Neural cell (in vitro differentiated cells): ENCODE measurements around the gene MZF1. TPM values are rescaled to one million over a fixed set of nuclear protein-coding genes. Genes with fewer than 3 reads are reported as not detected.
A peak's percentile ranks its signal among the peaks of the same experiment; 100 is the strongest.

ENCODE experiments used
- H2AFZ ChIP-seq: fragments of 200-600, 300-800 bp; sonication (generic), shearing (Covaris generic); 2 replicates; pipeline ENCODE4 v1.6.0; 2014; ENCODE audit warnings: low read depth, mild to moderate bottlenecking, antibody characterized with exemption, low read length, moderate library complexity
- H3F3A ChIP-seq: fragments of 200-600 bp; shearing (Covaris generic); 2 replicates; pipeline ENCODE4 v1.6.1; 2016; ENCODE audit warnings: mild to moderate bottlenecking, moderate library complexity, mixed read lengths, antibody characterized with exemption, low read length; ENCODE audit not compliant: insufficient read depth, poor library complexity, severe bottlenecking
- H3K27ac ChIP-seq: fragments of 200-600, 300-800 bp; sonication (generic), shearing (Covaris generic); 2 replicates; pipeline ENCODE4 v1.5.1; 2014; ENCODE audit warnings: mild to moderate bottlenecking, low read length, moderate library complexity
- H3K27me3 ChIP-seq: fragments of 300-800, 200-600 bp; sonication (generic), shearing (Covaris generic); 2 replicates; pipeline ENCODE4 v1.6.0; 2014; ENCODE audit warnings: mild to moderate bottlenecking, low read depth, low read length, moderate library complexity; ENCODE audit not compliant: insufficient read depth
- H3K36me3 ChIP-seq: fragments of 300-800, 200-600 bp; sonication (generic), shearing (Covaris generic); 2 replicates; pipeline ENCODE4 v1.5.1; 2014; ENCODE audit warnings: mild to moderate bottlenecking, antibody characterized with exemption, low read length, moderate library complexity; ENCODE audit not compliant: insufficient read depth
- H3K4me2 ChIP-seq: fragments of 300-800, 200-600 bp; sonication (generic), shearing (Covaris generic); 2 replicates; pipeline ENCODE4 v1.6.0; 2014; ENCODE audit warnings: mild to moderate bottlenecking, low read length
- H3K4me3 ChIP-seq: fragments of 300-800, 200-600 bp; sonication (generic), shearing (Covaris generic); 2 replicates; pipeline ENCODE4 v1.5.1; 2014; ENCODE audit warnings: mild to moderate bottlenecking, low read length, moderate library complexity
- H3K79me2 ChIP-seq: fragments of 200-600 bp; shearing (Covaris generic); replicated peaks from 2 replicates; pipeline ENCODE4 v1.6.0; 2014; ENCODE audit warnings: mild to moderate bottlenecking, low read length, moderate library complexity; ENCODE audit not compliant: insufficient read depth
- H3K9ac ChIP-seq: fragments of 300-800, 200-600 bp; sonication (generic), shearing (Covaris generic); 2 replicates; pipeline ENCODE4 v1.6.1; 2016; ENCODE audit warnings: mild to moderate bottlenecking, low read length, mixed read lengths
- H3K9me2 ChIP-seq: fragments of 200-600 bp; shearing (Covaris generic); 2 replicates; pipeline ENCODE4 v1.6.1; 2016; ENCODE audit warnings: mild to moderate bottlenecking, low read length, mixed read lengths; ENCODE audit not compliant: insufficient read depth
- H3K9me3 ChIP-seq: fragments of 200-600, 300-800 bp; sonication (generic), shearing (Covaris generic); 2 replicates; pipeline ENCODE4 v1.6.1; 2016; ENCODE audit warnings: mild to moderate bottlenecking, mixed run types, low read length, moderate library complexity, mixed read lengths
- H4K20me1 ChIP-seq: fragments of 200-600 bp; shearing (Covaris generic); 2 replicates; pipeline ENCODE4 v1.6.1; 2016; ENCODE audit warnings: mild to moderate bottlenecking, mixed run types; ENCODE audit not compliant: insufficient read depth
- EP300 ChIP-seq: fragments of 450-650 bp; conservative IDR thresholded peaks from 2 replicates; pipeline ENCODE4 v1.6.1; 2014; ENCODE audit warnings: antibody characterized with exemption, mild to moderate bottlenecking, moderate library complexity; ENCODE audit not compliant: poor library complexity, severe bottlenecking
- EZH2 ChIP-seq: fragments of 200-600, 300-800 bp; shearing (Covaris generic), sonication (generic); IDR thresholded peaks from 2 replicates; pipeline ENCODE4 v1.6.1; 2014; ENCODE audit warnings: antibody characterized with exemption, low read length, borderline replicate concordance, mild to moderate bottlenecking; ENCODE audit not compliant: insufficient read depth, poor library complexity, severe bottlenecking
- MXI1 ChIP-seq: fragments of 450-650 bp; conservative IDR thresholded peaks from 2 replicates; pipeline ENCODE4 v1.6.1; 2014; ENCODE audit warnings: antibody characterized with exemption, mild to moderate bottlenecking; ENCODE audit not compliant: poor library complexity, severe bottlenecking
- POLR2AphosphoS5 ChIP-seq: IDR thresholded peaks from 2 replicates; pipeline ENCODE4 v1.6.1; 2012
- RAD21 ChIP-seq: fragments of 450-650 bp; conservative IDR thresholded peaks from 2 replicates; pipeline ENCODE4 v1.6.1; 2014; ENCODE audit warnings: antibody characterized with exemption, mild to moderate bottlenecking, moderate library complexity
- SMC3 ChIP-seq: fragments of 450-650 bp; conservative IDR thresholded peaks from 2 replicates; pipeline ENCODE4 v1.6.1; 2014; ENCODE audit warnings: antibody characterized with exemption, mild to moderate bottlenecking, moderate library complexity; ENCODE audit not compliant: poor library complexity
- TAF1 ChIP-seq: IDR thresholded peaks from 2 replicates; pipeline ENCODE4 v1.6.1; 2012; ENCODE audit warnings: low read depth
- polyA plus RNA-seq: library from polyadenylated mRNA; depleted of rRNA; stranded (reverse); fragments of >200 nt; gene quantifications from 2 replicates; pipeline ENCODE4 v1.2.3, GENCODE V29; 2014
- TF ChIP-seq, protein P1 (sequence below): IDR thresholded peaks from 2 replicates; pipeline ENCODE4 v1.6.1; 2012; ENCODE audit warnings: borderline replicate concordance
- TF ChIP-seq, protein P2 (sequence below): fragments of 450-650 bp; IDR thresholded peaks from 2 replicates; pipeline ENCODE4 v1.5.1; 2014; ENCODE audit warnings: antibody characterized with exemption, mild to moderate bottlenecking, moderate library complexity; ENCODE audit not compliant: poor library complexity, severe bottlenecking

Gene MZF1
- polyA plus RNA-seq, 1 donor from 2014 or later, result 74.6 TPM

DNA sequence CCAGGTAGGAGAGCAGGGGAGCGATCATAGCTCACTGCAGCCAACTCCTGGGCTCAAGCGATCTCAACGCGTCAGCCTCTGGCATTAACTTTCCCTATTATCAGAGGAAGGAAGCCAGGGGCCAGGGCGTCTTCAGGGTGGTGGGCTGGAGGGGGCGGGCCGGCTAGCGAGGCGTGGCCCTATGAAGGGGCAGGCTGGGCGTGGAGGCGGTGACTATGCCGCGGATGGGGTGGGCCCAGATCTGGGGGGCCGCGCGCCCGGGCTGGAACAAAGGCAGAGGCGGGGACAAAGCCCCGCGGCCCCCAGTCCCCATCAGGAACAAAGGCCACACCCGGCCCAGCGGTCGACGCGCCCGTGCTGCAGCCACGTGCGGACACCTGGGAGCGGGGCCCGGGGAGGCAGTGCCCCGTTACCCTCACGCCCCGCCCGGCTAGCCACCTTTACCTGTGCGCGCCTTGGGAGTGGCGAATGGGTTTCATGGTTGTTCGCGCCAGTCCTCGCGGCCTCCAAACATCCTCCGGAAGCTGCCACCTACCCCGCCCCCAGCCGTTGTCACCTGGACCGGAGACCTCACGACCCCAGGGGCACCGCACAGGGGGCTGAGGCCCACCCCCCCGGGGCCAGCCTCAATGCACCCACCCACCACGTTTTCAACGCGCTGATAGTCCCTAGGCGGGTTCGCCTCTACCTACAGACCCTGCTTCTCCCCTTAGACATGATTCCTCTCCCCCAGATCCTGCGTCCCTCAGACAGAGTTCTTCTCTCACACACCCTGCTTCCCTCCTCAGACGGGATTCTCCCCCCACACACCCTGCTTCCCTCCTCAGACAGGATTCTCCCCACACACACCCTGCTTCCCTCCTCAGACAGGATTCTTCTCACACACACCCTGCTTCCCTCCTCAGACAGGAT lies 34.6 kb downstream of the MZF1 start:
- no peaks in the 10 kb centered on the region for H3K36me3 ChIP-seq
- H3K9me3 ChIP-seq, result no peaks in the 10 kb centered on the region
- no peak overlapping the region for H3K27ac ChIP-seq
- no peak overlapping the region for H2AFZ ChIP-seq
- H3K4me3 ChIP-seq, result peak overlapping the region; percentile 59
- peak overlapping the region; percentile 57 for H3K9ac ChIP-seq
- H3K27me3 ChIP-seq, result peaks cover 19% of the 10 kb centered on the region
- no peaks in the 10 kb centered on the region for H4K20me1 ChIP-seq
- H3K9me2 ChIP-seq, result no peaks in the 10 kb centered on the region
- H3F3A ChIP-seq, result no peaks in the 10 kb centered on the region
- H3K79me2 ChIP-seq, result no peaks in the 10 kb centered on the region
- no peak overlapping the region for H3K4me2 ChIP-seq
- peak; percentile 20 for TF ChIP-seq MXI1
- no peak for TF ChIP-seq EP300

DNA sequence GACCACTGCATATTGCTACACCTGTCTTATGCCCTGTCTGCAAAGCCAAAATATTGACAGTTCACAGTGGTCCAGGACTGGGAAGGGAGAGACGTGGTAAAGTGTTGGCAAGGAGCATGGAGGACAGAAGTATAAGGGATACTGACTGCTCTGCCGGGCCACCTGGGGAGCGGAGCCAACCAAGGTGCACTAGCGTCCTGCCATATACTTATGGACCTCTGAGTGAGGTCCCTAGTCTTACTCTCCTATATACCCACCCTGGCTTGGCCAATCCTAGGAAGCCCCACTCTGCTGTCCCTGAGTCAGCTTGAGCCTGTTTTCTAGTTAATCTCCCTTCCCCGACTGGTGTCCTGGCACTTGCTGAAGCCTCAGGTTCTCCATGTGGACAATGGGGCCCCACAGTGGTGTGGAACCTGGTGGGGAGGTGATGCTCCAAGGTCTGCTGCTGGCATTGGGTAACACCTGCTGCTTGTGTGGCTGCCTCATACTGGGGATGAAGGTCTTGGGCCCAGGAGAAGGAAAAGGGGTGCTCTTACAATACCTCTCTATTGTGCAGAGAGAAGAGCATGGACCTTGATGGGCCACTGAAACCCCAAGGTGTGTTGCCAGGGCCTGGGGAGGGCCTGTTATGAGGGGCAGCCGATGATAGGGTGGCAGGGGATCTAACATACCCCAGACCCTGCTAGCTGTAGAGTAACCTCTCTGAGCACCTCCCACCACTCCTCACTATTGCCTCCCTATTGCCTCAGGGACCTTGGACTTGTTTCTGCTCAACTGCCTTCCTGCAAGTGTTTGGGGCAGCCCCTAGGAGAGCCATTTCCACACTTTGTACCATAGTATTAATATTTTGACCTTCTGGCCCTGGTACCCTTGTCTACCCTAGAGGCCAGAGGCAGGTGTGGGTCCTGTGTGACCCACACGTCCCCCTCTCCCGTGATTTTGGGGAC lies 36.0 kb downstream of the MZF1 start:
- no peak overlapping the region for H2AFZ ChIP-seq
- H3K27me3 ChIP-seq, result peaks cover 19% of the 10 kb centered on the region
- H3K79me2 ChIP-seq, result no peaks in the 10 kb centered on the region
- no peaks in the 10 kb centered on the region for H3K36me3 ChIP-seq
- no peaks in the 10 kb centered on the region for H3F3A ChIP-seq
- no peak overlapping the region for H3K27ac ChIP-seq
- no peaks in the 10 kb centered on the region for H4K20me1 ChIP-seq
- H3K9me3 ChIP-seq, result no peaks in the 10 kb centered on the region
- no peak overlapping the region for H3K4me3 ChIP-seq
- H3K4me2 ChIP-seq, result no peak overlapping the region
- no peak for TF ChIP-seq EP300
- no peak for TF ChIP-seq MXI1
- no peak for TF ChIP-seq TAF1
- TF ChIP-seq, protein P1, sequence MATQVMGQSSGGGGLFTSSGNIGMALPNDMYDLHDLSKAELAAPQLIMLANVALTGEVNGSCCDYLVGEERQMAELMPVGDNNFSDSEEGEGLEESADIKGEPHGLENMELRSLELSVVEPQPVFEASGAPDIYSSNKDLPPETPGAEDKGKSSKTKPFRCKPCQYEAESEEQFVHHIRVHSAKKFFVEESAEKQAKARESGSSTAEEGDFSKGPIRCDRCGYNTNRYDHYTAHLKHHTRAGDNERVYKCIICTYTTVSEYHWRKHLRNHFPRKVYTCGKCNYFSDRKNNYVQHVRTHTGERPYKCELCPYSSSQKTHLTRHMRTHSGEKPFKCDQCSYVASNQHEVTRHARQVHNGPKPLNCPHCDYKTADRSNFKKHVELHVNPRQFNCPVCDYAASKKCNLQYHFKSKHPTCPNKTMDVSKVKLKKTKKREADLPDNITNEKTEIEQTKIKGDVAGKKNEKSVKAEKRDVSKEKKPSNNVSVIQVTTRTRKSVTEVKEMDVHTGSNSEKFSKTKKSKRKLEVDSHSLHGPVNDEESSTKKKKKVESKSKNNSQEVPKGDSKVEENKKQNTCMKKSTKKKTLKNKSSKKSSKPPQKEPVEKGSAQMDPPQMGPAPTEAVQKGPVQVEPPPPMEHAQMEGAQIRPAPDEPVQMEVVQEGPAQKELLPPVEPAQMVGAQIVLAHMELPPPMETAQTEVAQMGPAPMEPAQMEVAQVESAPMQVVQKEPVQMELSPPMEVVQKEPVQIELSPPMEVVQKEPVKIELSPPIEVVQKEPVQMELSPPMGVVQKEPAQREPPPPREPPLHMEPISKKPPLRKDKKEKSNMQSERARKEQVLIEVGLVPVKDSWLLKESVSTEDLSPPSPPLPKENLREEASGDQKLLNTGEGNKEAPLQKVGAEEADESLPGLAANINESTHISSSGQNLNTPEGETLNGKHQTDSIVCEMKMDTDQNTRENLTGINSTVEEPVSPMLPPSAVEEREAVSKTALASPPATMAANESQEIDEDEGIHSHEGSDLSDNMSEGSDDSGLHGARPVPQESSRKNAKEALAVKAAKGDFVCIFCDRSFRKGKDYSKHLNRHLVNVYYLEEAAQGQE, result no peak
- no peak for TF ChIP-seq POLR2AphosphoS5
- TF ChIP-seq SMC3, result no peak
- TF ChIP-seq RAD21, result no peak
- TF ChIP-seq, protein P2, sequence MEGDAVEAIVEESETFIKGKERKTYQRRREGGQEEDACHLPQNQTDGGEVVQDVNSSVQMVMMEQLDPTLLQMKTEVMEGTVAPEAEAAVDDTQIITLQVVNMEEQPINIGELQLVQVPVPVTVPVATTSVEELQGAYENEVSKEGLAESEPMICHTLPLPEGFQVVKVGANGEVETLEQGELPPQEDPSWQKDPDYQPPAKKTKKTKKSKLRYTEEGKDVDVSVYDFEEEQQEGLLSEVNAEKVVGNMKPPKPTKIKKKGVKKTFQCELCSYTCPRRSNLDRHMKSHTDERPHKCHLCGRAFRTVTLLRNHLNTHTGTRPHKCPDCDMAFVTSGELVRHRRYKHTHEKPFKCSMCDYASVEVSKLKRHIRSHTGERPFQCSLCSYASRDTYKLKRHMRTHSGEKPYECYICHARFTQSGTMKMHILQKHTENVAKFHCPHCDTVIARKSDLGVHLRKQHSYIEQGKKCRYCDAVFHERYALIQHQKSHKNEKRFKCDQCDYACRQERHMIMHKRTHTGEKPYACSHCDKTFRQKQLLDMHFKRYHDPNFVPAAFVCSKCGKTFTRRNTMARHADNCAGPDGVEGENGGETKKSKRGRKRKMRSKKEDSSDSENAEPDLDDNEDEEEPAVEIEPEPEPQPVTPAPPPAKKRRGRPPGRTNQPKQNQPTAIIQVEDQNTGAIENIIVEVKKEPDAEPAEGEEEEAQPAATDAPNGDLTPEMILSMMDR, result no peak
- TF ChIP-seq EZH2, result no peak
- H3K9ac ChIP-seq, result no peak overlapping the region
- H3K9me2 ChIP-seq, result no peaks in the 10 kb centered on the region
